Heart left ventricle (tissue), 16 donors: ENCODE results near the gene CACNB1. TPM values are rescaled to one million over a fixed set of nuclear protein-coding genes. Genes with fewer than 3 reads are reported as not detected.

ENCODE experiments used
- ATAC-seq, 4 donors: fragments of 200-7000 bp; cut with Tn5 transposase; one replicate each; pipeline ENCODE4 v1.9.1; 2020 to 2022; ENCODE audit warnings: moderate library complexity in 4 of 4, mild to moderate bottlenecking in 3 of 4, moderate number of reproducible peaks in 1 of 4
- DNase-seq, 5 donors: peaks; one replicate each; pipeline ENCODE4 v3.0.0-alpha.2; 2020
- H3K27ac ChIP-seq, 12 donors: fragments of 200-600 bp; sonication (generic) in 4 of 12; one replicate each; pipeline versions ENCODE4 v1.5.0 to v1.8.0; 2016 to 2022; ENCODE audit warnings: mild to moderate bottlenecking in 2 of 12
- H3K27me3 ChIP-seq, 9 donors: fragments of 200-600 bp; sonication (generic) in 2 of 9; one replicate each; pipeline versions ENCODE4 v1.5.1 to v1.8.0; 2016 to 2022; ENCODE audit warnings: mild to moderate bottlenecking in 3 of 9
- H3K36me3 ChIP-seq, 9 donors: fragments of 200-600 bp; sonication (generic) in 2 of 9; one replicate each; pipeline versions ENCODE4 v1.5.0 to v1.8.0; 2018 to 2022; ENCODE audit warnings: mild to moderate bottlenecking in 2 of 9
- H3K4me1 ChIP-seq, 12 donors: fragments of 200-600 bp; sonication (generic) in 4 of 12; one replicate each; pipeline versions ENCODE4 v1.5.0 to v1.8.0; 2016 to 2022; ENCODE audit warnings: mild to moderate bottlenecking in 3 of 12
- H3K4me3 ChIP-seq, 12 donors: fragments of 200-600 bp; sonication (generic) in 4 of 12; one replicate each; pipeline versions ENCODE4 v1.5.0 to v1.8.0; 2017 to 2022; ENCODE audit warnings: mild to moderate bottlenecking in 9 of 12, moderate library complexity in 4 of 12
- H3K9me3 ChIP-seq, 12 donors: fragments of 200-600 bp; sonication (generic) in 4 of 12; one replicate each; pipeline versions ENCODE4 v1.5.0 to v1.8.0; 2016 to 2022; ENCODE audit warnings: mild to moderate bottlenecking in 1 of 12
- POLR2A ChIP-seq, 2 donors: fragments of 450-650 bp; IDR thresholded peaks; one replicate each; pipeline ENCODE4 v1.6.1; 2017; ENCODE audit warnings: antibody characterized with exemption in 2 of 2, mild to moderate bottlenecking in 2 of 2, moderate library complexity in 2 of 2
- WGBS, 4 donors: extraction: QIAGEN DNeasy Blood & Tissue Kit in 2 of 4; methylation state at CpG; one replicate each; pipeline versions ENCODE4 v1.1.5 to v1.1.7; 2013 to 2018; 5-methylcytosine and 5-hydroxymethylcytosine counted together
- intact Hi-C, 10 donors: fragments of 100-400 bp; cut with DNase I; formaldehyde crosslinking; loops; one replicate each; pipeline versions ENCODE4 v1.11.1 to v1.14.2; 2022
- polyA plus RNA-seq, 2 donors: library from polyadenylated mRNA; stranded (reverse); fragments of 200-250 nt; gene quantifications; one replicate each; pipeline ENCODE4 v1.2.3, GENCODE V29; 2013
- total RNA-seq, 9 donors: library from RNA; depleted of rRNA in 2 of 9; stranded (reverse); fragments of >200 nt in 2 of 9; fragmentation: NEBNext Ultra II Directional in 3 of 9; extraction: Animal tissue kit (Norgen Biotek cat#: 25700) in 3 of 9; gene quantifications; one replicate each; pipeline versions ENCODE4 v1.1.0 to v1.2.4, GENCODE V29; 2016 to 2023
- TF ChIP-seq, protein P1 (sequence below), 12 donors: fragments of 200-600 bp; sonication (generic) in 4 of 12; IDR thresholded peaks; one replicate each; pipeline versions ENCODE4 v1.5.0 to v1.8.0; 2018 to 2022; ENCODE audit warnings: antibody characterized with exemption in 12 of 12, mild to moderate bottlenecking in 5 of 12
- donor health status: ischemic (EF 13 %, LVEDD 7.1; RV severe dilation, severe dysfunction).
- donor health status: healthy with polysubstance abuse.
- donor health status: DM: no; HTN: yes; CAD: no.
- donor health status: DM: no; HTN: no; CAD: no.
- donor health status: ischemic (EF 25% LVEDD 6.9; RV normal size, moderate dysfunction).
- donor health status: ischemic (EF 25% LVEDD 5.7; RV mildly dilated, moderate dysfunction).
- donor health status: healthy.
- donor health status: DM: yes; HTN: yes; CAD: no.
- donor health status: ischemic (EF 35%, LVEDD 5.7; RV mildly dilated, moderate dysfunction).
- donor health status: nonischemic (EF 11% LVEDD 7.7; RV severe dilation, severe dysfunction).
- donor health status: DM: yes; HTN: yes; CAD: no.
- donor health status: PGD.
- donor health status: ischemic (EF 29% LVEDD 5.4; RV normal size, mild dysfunction).
- donor health status: nonischemic (EF 23%, LVEDD 6.1; RV moderate dilation, normal function).

The CACNB1 gene
- total and polyA plus RNA-seq, 11 donors, result 4.3 to 14.3 (median 7.1) TPM

DNA sequence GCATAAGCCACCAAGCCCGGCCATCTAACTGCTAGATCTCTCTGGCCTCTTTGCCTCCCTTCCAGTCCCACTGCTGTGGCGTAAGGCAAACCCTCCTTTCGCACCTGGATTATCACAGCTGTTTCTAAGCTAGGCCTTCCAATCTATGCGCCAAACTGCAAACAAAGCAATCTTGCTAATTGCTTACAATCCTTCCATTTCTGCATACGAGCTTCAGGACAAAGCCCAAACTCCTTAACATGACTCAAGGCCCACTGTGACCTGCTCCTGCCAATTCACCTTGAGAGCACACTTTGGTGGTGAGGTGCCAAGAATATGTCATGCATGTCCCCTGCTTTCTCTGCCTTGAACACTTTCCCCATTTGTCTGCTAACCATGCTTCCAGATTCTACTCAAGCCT is 25.5 kb downstream of the CACNB1 start:
- ATAC-seq (no peak), DNase-seq (no peak)
- intact Hi-C loops, result loop anchor here in 1 of 10 donors (5.0 kb wide), 1 partner anchor 190 kb away; no protein-coding TSS in a partner anchor
- no peak overlapping the region for H3K27ac ChIP-seq
- peaks cover 0 to 10% (median under 1%) of the 10 kb centered on the region in 9 donors for H3K36me3 ChIP-seq
- H3K9me3 ChIP-seq, result peaks cover 0 to 5% (median 0%) of the 10 kb centered on the region in 12 donors
- no peak overlapping the region for H3K4me3 ChIP-seq
- 90 to 95% (median 95%) methylated on average over 5 of the region's 5 CpGs for WGBS, 4 donors
- TF ChIP-seq POLR2A (IDR thresholded peaks at IDR 0.05), result no peak
- TF ChIP-seq, protein P1, sequence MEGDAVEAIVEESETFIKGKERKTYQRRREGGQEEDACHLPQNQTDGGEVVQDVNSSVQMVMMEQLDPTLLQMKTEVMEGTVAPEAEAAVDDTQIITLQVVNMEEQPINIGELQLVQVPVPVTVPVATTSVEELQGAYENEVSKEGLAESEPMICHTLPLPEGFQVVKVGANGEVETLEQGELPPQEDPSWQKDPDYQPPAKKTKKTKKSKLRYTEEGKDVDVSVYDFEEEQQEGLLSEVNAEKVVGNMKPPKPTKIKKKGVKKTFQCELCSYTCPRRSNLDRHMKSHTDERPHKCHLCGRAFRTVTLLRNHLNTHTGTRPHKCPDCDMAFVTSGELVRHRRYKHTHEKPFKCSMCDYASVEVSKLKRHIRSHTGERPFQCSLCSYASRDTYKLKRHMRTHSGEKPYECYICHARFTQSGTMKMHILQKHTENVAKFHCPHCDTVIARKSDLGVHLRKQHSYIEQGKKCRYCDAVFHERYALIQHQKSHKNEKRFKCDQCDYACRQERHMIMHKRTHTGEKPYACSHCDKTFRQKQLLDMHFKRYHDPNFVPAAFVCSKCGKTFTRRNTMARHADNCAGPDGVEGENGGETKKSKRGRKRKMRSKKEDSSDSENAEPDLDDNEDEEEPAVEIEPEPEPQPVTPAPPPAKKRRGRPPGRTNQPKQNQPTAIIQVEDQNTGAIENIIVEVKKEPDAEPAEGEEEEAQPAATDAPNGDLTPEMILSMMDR (IDR thresholded peaks at IDR 0.05), result no peak
- no peaks in the 10 kb centered on the region for H3K27me3 ChIP-seq
- peaks cover 0 to 29% (median 9%) of the 10 kb centered on the region in 12 donors for H3K4me1 ChIP-seq

DNA sequence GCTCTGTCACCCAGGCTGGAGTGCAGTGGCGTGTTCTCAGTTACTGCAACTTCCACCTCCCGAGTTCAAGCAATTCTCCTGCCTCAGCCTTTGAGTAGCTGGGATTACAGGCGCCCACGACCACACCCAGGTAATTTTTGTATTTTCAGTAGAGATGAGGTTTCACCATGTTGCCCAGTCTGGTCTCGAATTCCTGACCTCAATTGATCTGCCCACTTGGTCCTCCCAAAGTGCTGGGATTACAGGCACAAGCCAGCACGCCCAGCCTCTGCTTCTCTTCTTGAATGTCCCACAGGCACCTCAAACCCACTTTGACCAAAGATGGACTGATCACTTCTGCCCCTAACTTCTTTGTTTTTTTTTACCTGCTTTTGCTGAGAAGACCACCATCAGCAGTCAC is 26.9 kb downstream of the CACNB1 start:
- Histone ChIP-seq H3K4me3 (no peak overlapping the region), H3K36me3 (peaks cover 0 to 1% (median 0%) of the 10 kb centered on the region in 9 donors), H3K9me3 (peaks cover 0 to 5% (median 0%) of the 10 kb centered on the region in 12 donors), H3K27me3 (no peaks in the 10 kb centered on the region), H3K4me1 (peaks cover 0 to 39% (median 15%) of the 10 kb centered on the region in 12 donors), H3K27ac (no peak overlapping the region)
- intact Hi-C loops, result loop anchor here in 1 of 10 donors (5.0 kb wide), 1 partner anchor 188 kb away; no protein-coding TSS in a partner anchor
- WGBS, 4 donors, result 80 to 89% (median 85%) methylated on average over 6 of the region's 6 CpGs
- TF ChIP-seq POLR2A (IDR thresholded peaks at IDR 0.05), result no peak
- TF ChIP-seq, protein P1 (IDR thresholded peaks at IDR 0.05), result no peak
- DNase-seq (no peak), ATAC-seq (no peak)

DNA sequence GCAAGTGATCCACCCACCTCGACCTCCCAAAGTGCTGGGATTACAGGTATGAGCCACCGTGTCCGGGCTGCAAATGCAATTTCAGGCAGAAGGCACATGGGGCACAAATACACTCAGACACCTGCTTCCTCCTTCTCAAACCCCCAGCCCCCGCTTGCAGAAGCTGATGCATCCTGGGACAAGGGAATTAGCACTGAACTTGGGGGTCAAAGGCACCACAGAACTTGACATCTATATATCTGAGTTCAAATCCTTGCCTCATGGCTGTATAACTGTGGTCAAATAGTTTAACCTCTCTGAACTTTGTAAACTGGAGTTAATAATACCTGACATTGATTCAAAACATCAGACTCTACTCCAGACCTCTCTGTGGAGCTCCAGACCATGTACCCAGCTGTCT is 27.4 kb downstream of the CACNB1 start:
- Histone ChIP-seq H3K36me3 (no peaks in the 10 kb centered on the region), H3K27me3 (no peaks in the 10 kb centered on the region), H3K4me3 (no peak overlapping the region), H3K27ac (no peak overlapping the region), H3K9me3 (peaks cover 0 to 5% (median 0%) of the 10 kb centered on the region in 12 donors), H3K4me1 (peaks cover 0 to 39% (median 19%) of the 10 kb centered on the region in 12 donors)
- ATAC-seq (no peak), DNase-seq (no peak)
- intact Hi-C loops, result loop anchor here in 1 of 10 donors (5.0 kb wide), 1 partner anchor 188 kb away; no protein-coding TSS in a partner anchor
- 73 to 81% (median 78%) methylated on average over 4 of the region's 4 CpGs for WGBS, 4 donors
- TF ChIP-seq POLR2A (IDR thresholded peaks at IDR 0.05), result no peak
- TF ChIP-seq, protein P1 (IDR thresholded peaks at IDR 0.05), result no peak

DNA sequence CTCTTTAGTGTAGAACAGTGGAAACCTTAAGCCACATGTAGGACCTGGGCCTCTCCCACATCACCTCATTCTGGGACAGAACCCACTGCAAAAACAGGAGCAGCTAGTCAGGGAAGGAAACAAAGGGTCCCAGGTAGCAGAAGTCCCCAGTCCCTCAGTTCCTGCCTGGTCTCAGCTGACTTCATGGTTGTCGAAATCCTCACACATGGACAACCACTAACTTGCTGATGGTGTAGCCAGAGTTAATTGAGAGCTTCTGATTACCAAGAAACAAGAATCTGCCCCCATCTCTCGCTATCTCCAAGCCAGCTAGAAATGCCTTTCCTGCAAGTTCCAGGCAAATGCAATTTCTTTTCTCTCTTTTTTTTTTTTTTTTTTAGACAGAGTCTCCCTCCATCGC is 28.0 kb downstream of the CACNB1 start:
- no peaks in the 10 kb centered on the region for H3K36me3 ChIP-seq
- intact Hi-C loops, result loop anchor here in 2 of 10 donors (10.0 kb wide), 2 partner anchors 65 to 305 kb away; no protein-coding TSS in a partner anchor
- DNase-seq (no peak), ATAC-seq (no peak)
- TF ChIP-seq, protein P1 (IDR thresholded peaks at IDR 0.05), result no peak
- TF ChIP-seq POLR2A (IDR thresholded peaks at IDR 0.05), result no peak
- H3K4me1 ChIP-seq, result peaks cover 0 to 38% (median 20%) of the 10 kb centered on the region in 12 donors
- no peak overlapping the region for H3K27ac ChIP-seq
- H3K9me3 ChIP-seq, result peaks cover 0 to 5% (median 0%) of the 10 kb centered on the region in 12 donors
- no peaks in the 10 kb centered on the region for H3K27me3 ChIP-seq
- H3K4me3 ChIP-seq, result no peak overlapping the region
- WGBS, 4 donors, result 76 to 90% (median 89%) methylated on average over 3 of the region's 3 CpGs
